Measurements from ENCODE around the gene CPAMD8.
"Not testable (repeated sequence)": the region's sequence is repeated elsewhere in the genome, so short reads cannot be mapped to it uniquely, and the experiment has no call there.

CPAMD8 gene

DNA sequence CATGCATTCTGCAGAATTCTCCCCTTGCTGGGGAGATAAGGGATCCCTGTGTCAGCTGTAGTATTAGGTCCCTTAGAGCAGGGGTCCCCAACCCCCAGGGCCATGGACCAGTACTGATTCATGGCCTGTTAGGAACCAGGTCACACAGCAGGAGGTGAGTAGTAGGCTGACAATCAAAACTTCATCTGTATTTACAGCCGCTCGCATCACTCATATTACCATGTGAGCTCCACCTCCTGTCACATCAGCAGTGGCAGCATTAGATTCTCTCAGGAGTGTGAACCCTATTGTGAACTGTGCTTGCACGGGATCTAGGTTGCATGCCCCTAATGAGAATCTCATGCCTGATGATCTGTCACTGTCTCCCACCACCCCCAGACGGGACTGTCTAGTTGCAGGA lies 37.9 kb downstream of the CPAMD8 start:
- TF ChIP-seq, protein P1, sequence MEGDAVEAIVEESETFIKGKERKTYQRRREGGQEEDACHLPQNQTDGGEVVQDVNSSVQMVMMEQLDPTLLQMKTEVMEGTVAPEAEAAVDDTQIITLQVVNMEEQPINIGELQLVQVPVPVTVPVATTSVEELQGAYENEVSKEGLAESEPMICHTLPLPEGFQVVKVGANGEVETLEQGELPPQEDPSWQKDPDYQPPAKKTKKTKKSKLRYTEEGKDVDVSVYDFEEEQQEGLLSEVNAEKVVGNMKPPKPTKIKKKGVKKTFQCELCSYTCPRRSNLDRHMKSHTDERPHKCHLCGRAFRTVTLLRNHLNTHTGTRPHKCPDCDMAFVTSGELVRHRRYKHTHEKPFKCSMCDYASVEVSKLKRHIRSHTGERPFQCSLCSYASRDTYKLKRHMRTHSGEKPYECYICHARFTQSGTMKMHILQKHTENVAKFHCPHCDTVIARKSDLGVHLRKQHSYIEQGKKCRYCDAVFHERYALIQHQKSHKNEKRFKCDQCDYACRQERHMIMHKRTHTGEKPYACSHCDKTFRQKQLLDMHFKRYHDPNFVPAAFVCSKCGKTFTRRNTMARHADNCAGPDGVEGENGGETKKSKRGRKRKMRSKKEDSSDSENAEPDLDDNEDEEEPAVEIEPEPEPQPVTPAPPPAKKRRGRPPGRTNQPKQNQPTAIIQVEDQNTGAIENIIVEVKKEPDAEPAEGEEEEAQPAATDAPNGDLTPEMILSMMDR (IDR thresholded peaks at IDR 0.05; ENCODE audit: insufficient read depth, low read length, poor library complexity, severe bottlenecking): no peak
- Histone ChIP-seq H3K27me3 (replicated peaks; ENCODE audit: control insufficient read depth, insufficient read depth, low read length) (no peaks in the 10 kb centered on the region), H3K36me3 (ENCODE audit: control insufficient read depth, insufficient read depth, low read length) (no peaks in the 10 kb centered on the region), H3K4me3 (replicated peaks; ENCODE audit: low read depth, low read length) (no peak overlapping the region)
- no peak for DNase-seq (ENCODE audit: extremely low read depth, insufficient read length)

DNA sequence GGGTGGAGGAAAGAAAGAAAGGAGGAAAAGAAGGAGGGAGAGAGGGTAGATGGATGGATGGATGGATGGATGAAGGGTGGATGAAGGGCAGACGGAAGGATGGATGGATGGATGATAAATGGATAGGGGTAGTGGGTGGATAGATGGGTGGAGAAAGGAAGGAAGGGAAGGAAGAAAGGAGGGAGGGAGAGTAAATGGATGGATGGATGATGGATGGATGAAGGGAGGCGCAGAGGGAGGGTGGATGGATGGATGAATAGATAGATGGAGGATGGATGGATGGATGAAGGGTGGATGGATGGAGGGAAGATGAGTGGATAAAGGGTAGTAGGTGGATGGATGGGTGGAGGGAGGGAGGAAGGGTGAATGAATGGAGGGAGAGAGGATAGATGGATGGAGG lies 41.2 kb downstream of the CPAMD8 start:
- DNase-seq (ENCODE audit: extremely low read depth, insufficient read length): no peak
- TF ChIP-seq, protein P1 (IDR thresholded peaks at IDR 0.05; ENCODE audit: insufficient read depth, low read length, poor library complexity, severe bottlenecking): no peak
- Histone ChIP-seq H3K36me3 (ENCODE audit: control insufficient read depth, insufficient read depth, low read length) (no peaks in the 10 kb centered on the region), H3K4me3 (replicated peaks; ENCODE audit: low read depth, low read length) (no peak overlapping the region), H3K27me3 (replicated peaks; ENCODE audit: control insufficient read depth, insufficient read depth, low read length) (no peaks in the 10 kb centered on the region)

DNA sequence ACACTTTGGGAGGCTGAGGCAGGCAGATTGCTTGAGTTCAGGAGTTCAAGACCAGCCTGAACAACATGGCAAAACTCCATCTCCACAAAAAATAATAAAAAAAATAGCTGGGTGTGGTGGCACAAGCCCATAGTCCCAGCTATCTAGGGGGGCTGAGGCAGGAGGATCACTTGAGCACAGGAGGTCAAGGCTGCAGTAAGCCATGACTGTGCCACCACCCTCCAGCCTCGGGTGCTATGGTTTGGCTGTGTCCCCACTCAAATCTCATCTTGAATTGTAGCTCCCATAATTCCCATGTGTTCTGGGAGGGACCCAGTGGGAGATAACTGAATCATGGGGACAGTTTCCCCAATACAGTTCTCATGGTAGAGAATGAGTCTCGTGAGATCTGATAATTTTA lies 44.0 kb downstream of the CPAMD8 start:
- not testable (repeated sequence) for H3K4me3 ChIP-seq (replicated peaks; ENCODE audit: low read depth, low read length); DNase-seq (ENCODE audit: extremely low read depth, insufficient read length); H3K36me3 ChIP-seq (ENCODE audit: control insufficient read depth, insufficient read depth, low read length); H3K27me3 ChIP-seq (replicated peaks; ENCODE audit: control insufficient read depth, insufficient read depth, low read length)

DNA sequence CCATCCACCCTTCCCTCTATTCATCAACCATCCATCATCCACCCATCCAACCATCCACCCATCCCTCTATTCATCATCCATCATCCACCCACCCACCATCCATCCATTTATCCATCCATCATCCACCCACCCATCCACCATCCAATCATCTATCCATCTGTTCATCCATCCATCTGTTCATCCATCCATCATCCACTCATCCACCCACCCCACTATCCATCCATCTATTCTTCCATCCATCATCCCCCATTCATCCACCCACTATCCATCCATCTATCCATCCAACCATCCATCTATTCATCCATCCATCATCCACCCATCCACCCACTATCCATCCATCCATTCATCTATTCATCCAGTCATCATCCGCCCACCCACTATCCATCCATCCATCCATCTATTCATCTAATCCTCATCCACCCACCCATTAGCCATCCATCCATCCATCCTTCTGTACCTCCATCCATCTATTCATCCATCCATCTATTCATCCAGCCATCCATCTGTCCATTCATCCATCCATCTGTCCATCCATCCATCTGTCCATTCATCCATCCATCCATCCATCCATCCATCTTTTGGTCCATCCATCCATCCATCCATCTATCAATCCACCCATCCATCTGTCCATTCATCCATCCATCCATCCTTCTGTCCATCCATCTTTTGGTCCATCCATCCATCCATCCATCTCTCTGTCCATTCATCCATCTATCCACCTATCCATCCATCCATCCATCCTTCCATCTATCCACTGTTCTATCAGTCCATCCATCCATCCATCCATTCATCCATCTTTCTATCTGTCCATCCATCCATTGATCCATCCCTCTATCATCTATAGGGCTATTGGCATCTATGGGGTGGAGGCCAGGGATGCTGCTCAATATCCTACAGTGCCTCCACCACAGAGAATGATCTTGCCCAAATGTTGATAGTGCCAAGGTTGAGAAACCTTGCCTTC lies 47.5 kb downstream of the CPAMD8 start:
- TF ChIP-seq, protein P1 (IDR thresholded peaks at IDR 0.05; ENCODE audit: insufficient read depth, low read length, poor library complexity, severe bottlenecking): no peak
- no peaks in the 10 kb centered on the region for H3K36me3 ChIP-seq (ENCODE audit: control insufficient read depth, insufficient read depth, low read length)
- H3K4me3 ChIP-seq (replicated peaks; ENCODE audit: low read depth, low read length): no peak overlapping the region
- H3K27me3 ChIP-seq (replicated peaks; ENCODE audit: control insufficient read depth, insufficient read depth, low read length): no peaks in the 10 kb centered on the region
- DNase-seq (ENCODE audit: extremely low read depth, insufficient read length): no peak

DNA sequence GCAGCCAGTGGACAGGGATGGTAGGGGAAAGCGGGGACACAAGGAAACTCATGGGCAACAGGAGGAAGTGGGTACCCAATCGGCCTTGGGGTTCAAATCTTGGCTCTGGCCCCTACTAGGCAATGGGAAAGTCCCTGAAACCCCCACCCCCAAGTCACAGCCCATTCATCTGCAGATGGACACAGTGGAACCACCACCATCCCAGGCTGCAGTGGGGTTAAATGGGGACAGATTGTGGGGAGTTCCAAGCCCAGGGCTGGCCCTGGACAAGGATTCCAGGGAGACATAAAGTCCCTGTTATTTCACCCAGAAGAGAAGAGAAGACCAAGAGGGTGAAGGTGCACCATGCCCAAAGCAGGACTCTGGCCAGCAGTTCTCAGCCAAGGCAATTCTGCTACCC lies 48.5 kb downstream of the CPAMD8 start:
- TF ChIP-seq, protein P1 (IDR thresholded peaks at IDR 0.05; ENCODE audit: insufficient read depth, low read length, poor library complexity, severe bottlenecking): no peak
- Histone ChIP-seq H3K27me3 (replicated peaks; ENCODE audit: control insufficient read depth, insufficient read depth, low read length) (no peaks in the 10 kb centered on the region), H3K4me3 (replicated peaks; ENCODE audit: low read depth, low read length) (no peak overlapping the region), H3K36me3 (ENCODE audit: control insufficient read depth, insufficient read depth, low read length) (no peaks in the 10 kb centered on the region)
- DNase-seq (ENCODE audit: extremely low read depth, insufficient read length): no peak

DNA sequence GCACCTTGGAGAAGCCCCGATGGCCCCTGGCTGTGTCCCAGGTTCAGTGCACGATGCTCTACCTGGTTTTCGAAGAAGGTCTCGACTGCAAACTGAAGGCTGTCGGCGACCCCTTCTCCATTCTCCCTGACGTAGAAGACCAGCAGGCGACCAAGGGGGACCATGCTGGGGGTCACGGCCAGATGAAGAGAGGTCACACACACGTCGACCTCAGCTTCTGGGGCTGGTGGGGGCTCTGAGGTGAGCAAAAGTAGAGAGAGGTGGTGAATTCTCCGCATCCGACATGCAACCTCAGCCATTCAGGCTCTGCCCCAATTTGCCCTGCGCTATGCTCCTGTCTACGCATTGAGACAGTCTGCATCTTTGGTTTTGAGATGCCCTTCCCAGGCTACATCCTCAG lies 49.3 kb downstream of the CPAMD8 start:
- Histone ChIP-seq H3K36me3 (ENCODE audit: control insufficient read depth, insufficient read depth, low read length) (no peaks in the 10 kb centered on the region), H3K27me3 (replicated peaks; ENCODE audit: control insufficient read depth, insufficient read depth, low read length) (no peaks in the 10 kb centered on the region), H3K4me3 (replicated peaks; ENCODE audit: low read depth, low read length) (no peak overlapping the region)
- TF ChIP-seq, protein P1 (IDR thresholded peaks at IDR 0.05; ENCODE audit: insufficient read depth, low read length, poor library complexity, severe bottlenecking): no peak
- no peak for DNase-seq (ENCODE audit: extremely low read depth, insufficient read length)

Measured in GM06990 (cell line).